Activated CD8-positive, alpha-beta memory T cell treated with anti-CD3 and anti-CD28 coated beads, Interleukin-2, amount 50 U/mL, for 1 hour (primary cell): ENCODE results near the gene SLC29A2.

Source experiments
- DNase-seq: peaks from one replicate; pipeline ENCODE4 v3.0.0-alpha.2; 2020; ENCODE audit errors: extremely low read depth

Gene SLC29A2

GRCh38 chr11:66371627-66372415 is at the start of gene SLC29A2:
Gene SLC29A2, minus strand, starts transcription at chr11:66371760. Its CDS starts 169 bp downstream, at chr11:66371591.
- DNase-seq = no peak

GRCh38 chr11:66420671-66421476 is 49.3 kb upstream of the SLC29A2 start, which contains the start of gene NPAS4:
Gene NPAS4, plus strand, starts transcription at chr11:66421035. Its CDS starts 145 bp downstream, at chr11:66421180.
- no peak for DNase-seq

- DNase-seq = no peak
Observed at GRCh38 chr11:66419825-66420224, 48.3 kb upstream of the SLC29A2 start.

- DNase-seq = no peak
Observed at GRCh38 chr11:66418986-66419308, 47.4 kb upstream of the SLC29A2 start.

- DNase-seq = no peak
Observed at GRCh38 chr11:66418168-66418985, 46.8 kb upstream of the SLC29A2 start.

GRCh38 chr11:66417000-66417399 is 45.4 kb upstream of the SLC29A2 start:
- DNase-seq = no peak

GRCh38 chr11:66415423-66415822 is 43.9 kb upstream of the SLC29A2 start:
- DNase-seq = no peak

- DNase-seq = no peak
Observed at GRCh38 chr11:66414120-66414934, 42.8 kb upstream of the SLC29A2 start.

- DNase-seq = no peak
Observed at GRCh38 chr11:66413167-66413566, 41.6 kb upstream of the SLC29A2 start.

- no peak for DNase-seq
Observed at GRCh38 chr11:66412110-66412509, 40.5 kb upstream of the SLC29A2 start.

- no peak for DNase-seq
Observed at GRCh38 chr11:66411323-66411722, 39.8 kb upstream of the SLC29A2 start.

GRCh38 chr11:66410191-66410590 is 38.6 kb upstream of the SLC29A2 start:
- DNase-seq = no peak

- DNase-seq = no peak
Observed at GRCh38 chr11:66409226-66409625, 37.7 kb upstream of the SLC29A2 start.

- DNase-seq = peak; percentile 75
Observed at GRCh38 chr11:66408488-66409214, 37.1 kb upstream of the SLC29A2 start.

GRCh38 chr11:66407651-66408050 is 36.1 kb upstream of the SLC29A2 start:
- DNase-seq = no peak

GRCh38 chr11:66393954-66394353 is 22.4 kb upstream of the SLC29A2 start:
- no peak for DNase-seq

- DNase-seq = no peak
Observed at GRCh38 chr11:66391322-66391721, 19.8 kb upstream of the SLC29A2 start.

GRCh38 chr11:66388780-66389386 is 17.3 kb upstream of the SLC29A2 start:
- no peak for DNase-seq

- DNase-seq = no peak
Observed at GRCh38 chr11:66386171-66387069, 14.9 kb upstream of the SLC29A2 start.
